IPS DF 19.7 (cell line): ENCODE measurements around the gene CYBC1.

Experiments used
- DNase-seq: peaks from one replicate; pipeline ENCODE4 v3.0.0-alpha.2; 2013; ENCODE audit warnings: low read depth, low spot score

The CYBC1 gene

DNA sequence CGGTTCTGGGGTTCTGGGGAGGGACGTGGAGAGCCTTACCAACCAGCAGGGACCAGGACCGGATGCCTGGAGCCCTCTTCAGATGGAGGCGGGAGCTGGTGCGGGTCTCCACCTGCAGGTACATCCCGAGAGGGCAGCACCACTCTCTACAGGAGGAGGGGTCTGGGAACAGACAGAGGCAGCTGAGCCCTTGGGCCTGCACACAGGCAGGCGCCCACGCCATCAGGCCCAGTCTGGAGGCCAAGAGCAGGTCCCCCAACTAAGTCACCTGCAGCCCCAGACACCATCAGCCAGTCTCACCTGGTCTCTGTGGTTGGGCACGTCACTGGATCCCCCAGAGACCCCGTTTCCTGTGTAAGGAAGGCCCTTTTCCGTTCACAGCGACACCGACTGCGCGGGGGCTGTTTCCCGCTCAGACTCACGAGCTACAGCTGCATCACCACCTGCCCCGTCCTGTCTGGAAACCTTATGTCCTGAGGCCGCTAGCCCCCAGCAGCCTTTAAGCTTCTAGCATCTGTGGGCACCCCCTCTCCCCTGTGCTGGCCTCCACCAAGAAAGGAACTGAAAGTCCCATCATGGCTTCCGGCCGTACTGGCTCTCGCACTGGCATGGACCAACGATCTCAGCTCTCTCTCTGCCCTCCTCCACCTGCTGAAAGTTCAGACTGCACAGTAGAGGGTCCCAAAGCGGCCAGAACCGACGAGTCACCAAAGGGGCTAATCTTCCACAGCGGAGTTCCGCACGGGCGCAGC, 1.2 kb downstream of the CYBC1 start:
- DNase-seq = no peak

DNA sequence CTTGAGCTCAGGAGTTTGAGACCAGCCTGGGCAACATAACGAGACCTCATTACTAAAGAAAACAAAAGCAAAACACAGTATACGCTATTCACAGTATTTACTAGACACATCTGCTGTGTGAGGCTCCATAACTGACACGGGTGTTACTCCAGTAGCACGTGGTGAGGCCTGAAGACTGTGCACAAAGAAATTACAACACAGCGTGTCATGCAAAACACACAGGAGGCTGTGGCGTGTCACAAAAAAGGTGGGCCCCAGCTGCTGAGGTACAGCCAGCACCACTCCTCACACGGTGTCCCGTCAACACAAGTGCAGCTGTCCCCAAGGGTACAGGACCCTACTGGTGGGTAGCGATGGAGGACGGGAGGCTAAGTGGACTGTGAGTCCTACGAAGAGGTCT, 2.7 kb downstream of the CYBC1 start:
- no peak for DNase-seq

DNA sequence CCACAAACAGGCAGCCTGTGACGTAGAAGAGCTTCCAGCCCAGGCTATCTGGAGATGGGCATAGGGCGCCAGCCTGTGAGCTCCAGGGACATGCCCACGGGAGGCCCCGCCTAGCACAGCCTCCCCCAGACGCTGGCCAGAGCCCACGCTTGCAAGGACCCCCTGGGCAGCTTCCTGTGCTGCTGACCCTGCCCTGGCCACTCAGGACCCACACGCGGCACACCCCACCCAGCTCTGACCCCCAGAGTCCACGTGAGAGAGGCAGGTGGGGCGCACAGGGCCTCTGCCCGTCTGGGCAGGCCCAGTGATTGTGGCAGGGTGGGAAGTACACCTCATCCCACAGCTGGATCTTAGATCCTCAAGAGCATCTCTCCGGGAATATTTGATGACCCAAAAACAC, 3.9 kb downstream of the CYBC1 start:
- no peak for DNase-seq

DNA sequence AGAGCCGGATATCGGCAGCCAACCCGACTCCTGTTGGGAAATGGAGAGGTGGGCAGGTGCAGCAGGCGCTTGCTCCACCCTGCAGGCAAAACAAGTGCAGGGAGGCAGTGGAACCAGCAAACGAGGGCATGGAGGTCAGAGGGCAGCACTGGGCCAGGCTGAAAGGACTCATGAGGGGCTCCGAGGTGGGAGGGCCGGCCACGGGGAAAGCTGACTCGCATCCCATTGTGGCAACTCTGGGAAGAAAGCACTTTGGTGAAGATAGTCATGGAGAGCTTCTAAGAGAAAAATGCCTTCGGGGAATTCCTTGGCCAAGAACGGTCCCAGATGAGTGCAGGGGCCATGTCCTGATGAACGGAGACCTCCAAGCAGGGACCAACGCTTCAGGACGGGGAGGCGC, 4.4 kb downstream of the CYBC1 start:
- no peak for DNase-seq

DNA sequence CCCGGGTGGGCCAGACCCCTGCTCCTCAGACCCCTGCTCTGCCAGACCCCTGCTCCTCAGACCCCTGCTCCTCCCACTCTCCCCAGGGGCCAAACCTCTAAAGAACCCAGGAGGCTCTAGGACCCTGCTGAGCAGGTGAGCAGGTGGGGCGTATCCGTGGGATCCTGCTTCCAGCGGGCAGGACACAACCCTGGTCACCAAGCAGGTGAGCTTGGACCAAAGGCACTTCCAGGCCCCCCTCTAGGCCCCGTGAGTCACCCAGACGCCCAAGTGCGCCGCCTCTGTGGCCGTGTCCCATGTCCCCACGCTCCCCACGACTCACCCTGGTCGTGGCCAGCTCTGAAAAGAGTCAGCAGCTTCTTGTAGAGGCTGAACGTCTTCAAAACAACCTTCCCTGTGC, 5.0 kb downstream of the CYBC1 start:
- no peak for DNase-seq

DNA sequence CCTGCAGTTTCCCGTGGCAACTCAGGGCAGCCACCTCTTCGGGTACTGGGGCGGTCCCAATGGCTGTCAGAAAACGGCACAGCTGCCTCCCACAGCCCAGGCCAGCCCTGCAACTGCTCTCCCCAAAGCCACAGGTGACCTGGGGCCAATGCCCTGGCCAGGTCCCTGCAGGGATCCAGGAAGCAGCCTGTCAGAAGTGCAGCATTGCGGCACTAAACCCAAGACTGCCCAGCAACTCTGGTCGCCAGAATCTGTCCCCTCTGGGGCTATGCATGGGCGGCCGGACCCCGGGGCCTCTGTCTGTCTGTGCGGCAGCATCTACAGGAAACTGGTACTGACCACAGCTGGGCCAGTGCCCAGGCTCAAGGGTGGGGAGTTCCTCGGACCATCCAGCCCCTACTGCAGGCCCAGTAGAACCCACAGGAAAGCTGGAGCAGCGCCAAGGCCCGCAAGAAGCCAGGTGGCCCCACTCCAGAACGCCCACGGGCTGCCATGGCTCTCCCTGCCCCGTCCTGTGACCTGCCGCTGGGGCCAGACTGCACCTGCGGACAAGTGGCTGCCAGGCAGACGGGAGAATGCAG, 5.5 kb downstream of the CYBC1 start:
- DNase-seq = no peak

DNA sequence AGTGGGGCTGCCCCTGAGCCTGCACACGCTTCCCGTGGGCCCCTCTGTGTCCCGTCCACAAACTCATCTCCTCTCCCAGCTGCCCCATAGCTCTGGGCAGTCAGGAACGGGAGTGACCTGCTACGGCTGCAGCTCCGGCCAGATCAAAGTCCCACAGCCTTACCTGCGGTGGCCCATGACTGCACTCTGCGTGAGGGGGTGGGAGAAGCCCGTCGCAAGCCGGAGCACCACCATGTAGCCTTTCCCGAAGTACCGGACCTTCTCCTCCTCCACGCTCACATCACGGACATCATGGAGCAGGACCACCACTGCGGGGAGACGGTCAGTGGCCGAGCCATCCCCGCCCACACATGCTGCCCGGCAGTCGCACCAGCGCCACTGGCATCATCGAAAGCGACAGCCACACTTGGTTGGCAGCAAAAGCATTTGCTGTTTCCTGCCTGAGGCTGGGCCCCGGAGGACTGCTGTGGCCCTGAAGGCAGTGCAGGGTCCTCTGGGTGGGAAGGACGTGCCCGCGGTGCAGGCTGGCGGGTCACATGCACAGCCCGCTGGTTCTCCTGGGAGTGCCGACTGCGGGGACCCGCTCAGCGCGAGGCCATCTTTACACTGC, 6.2 kb downstream of the CYBC1 start:
- DNase-seq = no peak

DNA sequence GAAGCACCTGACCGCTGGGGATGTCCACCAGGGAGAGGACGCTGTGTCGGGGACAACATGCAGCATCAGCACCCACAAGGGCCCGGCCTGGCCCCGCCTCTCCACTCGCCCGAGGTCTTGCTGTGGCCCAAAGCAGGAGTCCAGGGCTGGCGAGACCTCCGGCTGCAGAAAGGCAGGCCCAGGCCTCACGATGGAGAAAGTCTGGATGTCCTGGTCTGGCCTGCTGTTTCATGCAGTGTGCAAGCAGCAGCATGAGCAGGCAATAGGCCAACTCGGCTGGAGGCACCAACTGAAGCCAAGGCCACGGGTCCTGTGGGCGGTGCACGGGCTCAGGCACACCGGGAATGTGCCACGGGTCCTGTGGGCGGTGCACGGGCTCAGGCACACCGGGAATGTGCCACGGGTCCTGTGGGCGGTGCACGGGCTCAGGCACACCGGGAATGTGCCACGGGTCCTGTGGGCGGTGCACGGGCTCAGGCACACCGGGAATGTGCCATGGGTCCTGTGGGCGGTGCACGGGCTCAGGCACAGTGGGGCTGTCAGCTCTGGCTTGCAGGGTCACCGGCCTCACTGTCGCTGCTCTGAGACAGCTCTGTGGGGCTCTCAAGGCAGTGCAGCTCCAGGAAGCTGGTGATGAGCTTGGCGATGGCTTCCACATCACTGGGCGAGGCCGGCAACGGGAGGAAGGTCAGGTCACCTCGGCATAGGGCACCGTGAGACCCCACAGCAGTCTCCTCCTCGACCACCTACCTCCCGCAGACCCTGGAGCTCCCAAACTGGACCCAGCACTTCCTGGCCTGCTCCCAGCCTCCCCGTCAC, 6.9 kb downstream of the CYBC1 start:
- DNase-seq = no peak

DNA sequence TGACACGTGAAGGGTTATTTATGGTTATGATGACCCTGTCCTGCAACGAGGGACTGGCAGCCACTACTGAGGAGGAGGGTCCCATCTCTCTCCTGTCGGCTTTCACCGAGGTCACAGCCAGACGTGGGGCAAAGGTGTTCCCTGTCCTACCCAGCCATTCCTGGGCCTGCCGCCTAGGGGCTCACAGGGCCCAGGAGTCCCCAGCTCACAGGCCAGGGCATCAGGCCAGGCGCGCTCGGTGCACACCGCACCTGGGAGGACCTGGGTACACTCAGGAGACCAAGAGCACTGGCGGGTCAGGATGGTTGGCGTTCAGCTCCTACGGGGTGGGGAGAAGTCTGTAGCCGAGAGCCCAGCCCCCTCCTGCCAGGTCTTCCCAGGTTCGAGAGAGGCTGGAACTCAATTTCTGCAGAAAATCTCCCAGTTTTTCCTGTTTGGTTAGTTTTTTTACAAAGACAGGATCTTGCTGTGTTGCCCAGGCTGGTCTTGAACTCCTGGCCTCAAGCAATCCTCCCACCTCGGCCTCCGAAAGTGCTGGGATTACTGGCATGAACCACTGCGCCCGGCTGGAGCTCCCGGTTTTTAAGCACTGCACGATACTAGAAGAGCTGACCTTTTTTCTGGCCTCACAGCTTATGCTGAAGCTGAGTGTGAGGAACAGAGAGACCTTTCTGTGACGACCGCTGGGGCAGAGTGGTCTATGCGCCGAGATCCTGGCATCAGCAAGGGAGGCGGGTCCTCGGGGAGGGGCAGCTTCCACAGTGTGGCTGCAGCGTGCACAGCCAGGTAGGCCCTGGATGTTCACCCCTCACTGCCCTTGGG, 7.7 kb downstream of the CYBC1 start:
- no peak for DNase-seq

DNA sequence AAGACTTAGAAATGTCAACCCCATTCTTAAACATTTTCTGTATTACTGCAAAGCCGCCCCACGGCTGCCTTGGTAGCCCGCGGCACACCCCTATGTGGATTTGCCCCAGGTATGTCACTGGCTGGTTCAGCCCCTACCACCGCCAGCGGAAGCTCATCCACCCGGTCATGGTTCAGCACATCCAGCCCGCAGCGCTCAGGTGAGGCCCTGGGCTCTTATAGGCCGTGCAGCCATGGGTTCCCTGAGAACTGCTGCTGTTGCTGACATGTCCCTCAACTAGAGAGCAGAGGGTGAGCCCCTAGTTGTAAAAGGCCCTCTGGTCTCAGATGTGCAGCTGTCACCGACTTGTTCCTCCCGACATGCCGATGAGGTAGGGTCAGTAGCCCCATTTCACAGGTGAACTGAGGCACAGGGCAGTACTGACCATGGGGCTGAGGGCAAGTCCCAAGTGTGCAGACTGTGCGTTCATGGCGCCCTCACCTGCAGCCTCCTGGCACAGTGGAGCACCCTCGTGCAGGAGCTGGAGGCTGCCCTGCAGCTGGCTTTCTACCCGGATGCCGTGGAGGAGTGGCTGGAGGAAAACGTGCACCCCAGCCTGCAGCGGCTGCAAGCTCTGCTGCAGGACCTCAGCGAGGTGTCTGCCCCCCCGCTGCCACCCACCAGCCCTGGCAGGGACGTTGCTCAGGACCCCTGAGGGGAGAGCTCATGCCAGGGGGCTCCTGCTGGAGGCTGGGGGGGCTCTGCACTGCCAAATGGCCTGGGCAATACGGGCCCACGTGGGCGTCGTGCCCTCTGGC, 8.7 kb downstream of the CYBC1 start:
- no peak for DNase-seq

DNA sequence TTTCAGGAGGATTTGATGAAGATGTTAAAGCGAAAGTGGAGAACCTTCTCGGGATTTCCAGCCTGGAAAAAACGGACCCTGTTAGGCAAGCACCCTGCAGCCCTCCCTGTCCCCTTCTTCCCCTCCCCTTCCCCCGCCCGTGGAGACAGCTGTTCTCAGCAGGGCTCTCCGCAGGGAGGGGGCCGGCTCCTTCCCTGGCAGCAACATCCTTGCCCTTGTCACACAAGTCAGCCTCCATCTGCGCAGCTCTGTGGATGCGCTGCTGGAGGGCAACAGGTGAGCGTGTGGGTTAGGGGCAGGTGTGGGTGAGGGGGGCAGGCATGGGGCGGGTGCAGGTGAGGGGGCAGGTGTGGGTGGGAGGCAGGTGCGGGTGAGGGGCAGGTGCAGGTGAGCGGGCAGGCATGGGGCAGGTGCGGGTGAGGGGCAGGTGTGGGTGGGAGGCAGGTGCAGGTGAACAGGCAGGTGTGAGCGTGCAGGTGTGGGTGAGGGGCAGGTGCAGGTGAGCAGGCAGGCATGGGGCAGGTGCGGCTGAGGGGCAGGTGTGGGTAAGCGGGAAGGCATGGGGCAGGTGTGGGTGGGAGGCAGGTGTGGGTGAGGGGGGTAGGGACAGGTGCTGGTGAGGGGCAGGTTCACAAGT, 9.4 kb downstream of the CYBC1 start:
- DNase-seq = no peak

DNA sequence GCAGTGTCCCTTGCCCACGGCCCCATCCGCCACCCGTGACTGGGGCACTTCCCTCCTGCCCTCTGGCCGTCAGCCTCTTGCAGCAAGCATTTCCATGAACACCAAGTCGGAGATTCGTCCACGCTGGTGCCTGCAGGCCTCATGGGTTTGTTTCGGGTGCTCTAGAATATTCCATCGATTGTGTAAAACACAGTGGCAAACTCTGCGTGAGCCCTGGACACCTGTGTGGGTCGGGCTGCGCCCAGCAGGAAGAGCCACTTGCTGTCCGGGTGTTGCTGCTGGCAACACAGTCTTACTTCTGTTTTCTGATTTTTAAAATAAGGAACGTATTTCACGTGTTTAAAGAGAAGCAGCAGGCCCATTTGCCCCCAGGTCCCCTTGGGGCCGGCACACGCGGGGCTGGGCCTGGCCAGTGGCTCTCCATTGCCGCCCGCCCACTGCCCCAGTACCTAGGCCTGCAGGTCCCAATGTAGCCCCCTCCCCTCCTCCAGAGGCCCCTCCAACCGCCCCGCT, 10.0 kb downstream of the CYBC1 start:
- DNase-seq = no peak

DNA sequence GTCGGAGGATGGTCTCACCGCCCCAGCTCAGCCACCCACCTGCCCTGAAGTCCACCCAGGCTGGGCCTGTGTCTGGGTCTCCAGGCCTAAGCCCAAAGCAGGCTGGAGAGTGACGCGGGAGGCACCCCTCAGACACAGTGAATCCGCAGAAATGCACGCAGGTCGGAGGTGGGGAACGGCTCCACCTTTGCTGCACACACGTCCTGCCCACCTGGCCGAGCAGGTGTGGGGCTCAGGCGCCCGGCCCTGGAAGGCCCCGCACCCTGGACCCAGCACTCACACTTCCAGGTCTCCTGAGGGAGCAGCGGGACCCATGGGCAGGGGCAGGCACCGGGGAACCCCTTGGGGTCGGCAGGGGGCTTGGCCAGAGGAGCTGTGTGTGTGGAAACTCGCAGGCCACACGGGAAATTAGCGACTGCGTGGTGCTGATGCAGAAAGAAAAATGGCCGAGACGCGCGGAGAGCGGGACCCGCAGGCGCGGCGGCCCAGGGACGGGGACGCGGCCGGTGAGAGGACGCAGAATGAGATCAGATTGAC, 10.7 kb downstream of the CYBC1 start:
- DNase-seq = no peak

DNA sequence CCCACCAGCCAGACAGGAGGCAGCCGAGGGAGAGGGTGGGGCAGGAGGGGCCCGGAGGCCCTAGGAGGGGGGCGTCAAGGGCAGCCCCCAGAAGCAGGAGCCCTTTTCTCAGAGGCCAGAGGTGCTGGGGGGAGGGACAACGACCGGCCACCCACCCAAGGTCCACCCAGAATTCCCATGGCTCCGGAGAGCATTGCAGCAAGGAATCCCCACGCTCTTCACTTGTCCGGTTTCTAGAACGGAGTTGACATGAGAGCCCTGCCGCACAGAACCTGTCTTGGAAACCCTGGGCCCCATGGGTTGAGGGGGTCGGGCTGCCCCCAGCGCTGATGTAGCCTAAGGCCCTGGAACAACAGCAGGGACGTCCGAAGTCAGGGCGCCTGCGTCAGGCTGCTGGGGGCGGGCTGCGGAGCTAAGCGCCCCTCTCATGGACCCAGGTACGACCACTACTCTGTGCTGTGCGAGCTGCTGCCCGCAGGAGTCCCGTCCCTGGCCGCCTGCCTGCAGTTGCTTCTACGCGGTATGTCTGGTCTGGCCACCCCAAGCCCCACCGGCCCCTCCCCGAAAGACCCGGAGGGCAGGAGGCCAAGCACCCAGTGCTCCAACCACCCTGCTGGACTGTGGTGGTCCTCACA, 11.2 kb downstream of the CYBC1 start:
- no peak for DNase-seq

DNA sequence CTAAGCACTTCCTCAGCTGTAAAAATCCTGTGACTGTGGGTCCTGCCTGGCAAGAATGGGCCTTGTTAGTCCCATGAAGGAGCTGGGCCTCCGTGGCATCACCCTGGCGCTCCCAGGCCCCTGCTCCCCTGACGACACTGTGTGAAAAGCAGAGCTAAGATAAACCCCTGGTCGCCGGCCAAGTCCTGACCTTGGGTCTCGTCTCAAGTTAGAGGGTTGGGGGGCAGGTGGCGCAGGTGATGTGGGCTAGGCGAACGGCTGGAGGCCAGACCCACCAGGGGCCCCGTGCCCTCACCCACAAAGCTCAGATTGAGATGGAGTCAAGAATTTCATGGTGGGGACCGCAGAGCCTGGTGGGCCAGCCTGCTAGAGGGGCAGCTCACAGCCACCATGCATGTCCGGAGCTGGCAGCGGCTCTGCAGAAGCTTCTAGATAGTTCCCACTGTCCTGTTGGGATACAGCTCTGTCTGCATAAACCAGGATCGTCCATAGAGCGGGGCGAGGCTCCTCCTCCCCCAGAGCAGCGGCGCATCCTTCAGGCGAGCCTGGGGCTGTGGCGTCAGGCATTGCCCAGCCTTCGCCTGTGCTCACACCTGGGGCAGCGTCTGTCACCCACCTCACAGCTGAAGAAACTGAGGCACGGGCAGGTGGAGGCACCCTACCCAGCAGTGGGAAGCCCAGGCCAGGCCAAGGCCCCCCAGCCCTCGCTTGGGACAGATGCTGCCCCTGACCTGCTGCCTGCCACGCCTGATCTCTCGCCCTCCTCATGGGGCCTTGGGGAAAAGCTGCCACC, 12.0 kb downstream of the CYBC1 start:
- no peak for DNase-seq

DNA sequence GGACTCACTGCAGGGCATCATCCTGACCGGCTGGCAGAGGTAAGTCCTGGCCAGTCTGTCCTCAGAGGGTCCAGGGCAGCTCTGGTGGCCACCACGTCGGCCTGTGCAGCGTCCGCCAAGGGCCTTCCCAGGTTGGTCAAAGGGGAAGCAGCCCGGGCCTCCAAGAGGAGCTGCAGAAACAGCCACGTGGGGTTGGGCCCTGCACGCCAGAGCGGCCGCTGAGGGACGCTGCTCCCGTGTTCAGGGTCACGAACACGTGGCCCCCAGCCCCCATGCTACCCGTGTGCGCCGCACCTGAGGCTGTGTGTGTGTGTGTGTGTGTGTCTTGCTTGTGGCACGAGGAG, 13.3 kb downstream of the CYBC1 start:
- DNase-seq = no peak

DNA sequence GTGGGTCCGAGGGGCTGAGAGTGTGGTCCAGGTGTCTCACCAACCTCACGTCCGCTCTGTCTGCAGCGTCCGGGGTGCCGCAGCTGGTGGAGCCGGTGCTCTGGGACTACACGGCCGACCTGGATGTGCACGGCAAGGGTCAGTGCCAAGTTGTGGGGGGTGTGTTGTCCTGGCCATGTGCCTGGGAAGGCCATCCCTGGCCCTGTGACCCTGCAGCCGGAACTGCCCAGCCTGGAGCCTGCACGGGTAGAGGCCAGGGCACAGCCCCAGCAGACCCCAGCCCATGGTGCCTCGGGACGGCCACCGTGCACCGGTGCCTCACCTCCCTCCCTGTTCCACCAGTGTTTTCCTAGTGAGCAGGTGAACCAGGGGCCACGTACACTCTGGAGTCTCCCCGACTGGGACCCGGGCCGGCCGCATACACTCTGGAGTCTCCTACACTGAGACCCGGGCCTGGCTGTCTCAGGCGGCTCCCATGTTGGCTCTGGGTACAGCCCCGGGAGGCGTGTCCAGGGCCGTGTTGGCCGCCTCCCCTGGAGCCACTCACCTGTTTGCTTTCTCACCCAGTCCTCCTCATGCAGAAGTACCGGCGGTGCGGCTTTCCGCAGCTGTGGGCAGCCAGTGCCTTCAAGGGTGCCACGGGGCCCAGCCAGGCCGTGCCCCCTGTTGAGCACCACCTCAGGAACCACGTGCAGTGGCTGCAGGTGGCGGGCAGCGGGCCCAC, 13.8 kb downstream of the CYBC1 start:
- DNase-seq = no peak
